ENCODE results near the gene NPEPL1. TPM values are rescaled to one million over a fixed set of nuclear protein-coding genes. Genes with fewer than 3 reads are reported as not detected.
"Not testable (repeated sequence)": the region's sequence is repeated elsewhere in the genome, so short reads cannot be mapped to it uniquely, and the experiment has no call there.

The NPEPL1 gene
- total RNA-seq, 4 donors from 2014 or later, result 21.7 to 37.9 (median 29.7) TPM

GRCh38 chr20:58647796-58648501 lies 44.7 kb upstream of the NPEPL1 start:
- no peak for TF ChIP-seq CTCF (IDR thresholded peaks at IDR 0.05)
- TF ChIP-seq POLR2A (IDR thresholded peaks at IDR 0.05), result no peak
- no peak for DNase-seq (ENCODE audit: low spot score in 2 of 2)
- intact Hi-C loops (cut with DNase I; ENCODE audit: low total_unique reads), result loop anchor here (10.0 kb wide), 1 partner anchor 413 kb away; no protein-coding TSS in a partner anchor
- 48 to 52% methylated on average over 7 to 8 of the region's 12 CpGs for WGBS, 2 donors
- H3K4me3 ChIP-seq (ENCODE audit: low read depth, poor library complexity, severe bottlenecking), result no peak overlapping the region

- 89 to 95% methylated on average over 5 of the region's 6 CpGs for WGBS, 2 donors
- intact Hi-C loops (cut with DNase I; ENCODE audit: low total_unique reads), result loop anchor here (10.0 kb wide), 1 partner anchor 414 kb away; no protein-coding TSS in a partner anchor
- H3K4me3 ChIP-seq (ENCODE audit: low read depth, poor library complexity, severe bottlenecking); DNase-seq (ENCODE audit: low spot score in 2 of 2): not testable (repeated sequence)
Observed at GRCh38 chr20:58648502-58648825, 44.1 kb upstream of the NPEPL1 start.

GRCh38 chr20:58649288-58650180 lies 43.1 kb upstream of the NPEPL1 start:
- intact Hi-C loops (cut with DNase I; ENCODE audit: low total_unique reads), result loop anchor here (10.0 kb wide), 1 partner anchor 415 kb away; no protein-coding TSS in a partner anchor
- WGBS, 2 donors, result 16 to 22% methylated on average over 37 to 61 of the region's 73 CpGs
- TF ChIP-seq POLR2A (IDR thresholded peaks at IDR 0.05) (no peak), CTCF (IDR thresholded peaks at IDR 0.05) (no peak)
- DNase-seq (ENCODE audit: low spot score in 2 of 2), result no peak
- peak overlapping the region; percentile 21 for H3K4me3 ChIP-seq (ENCODE audit: low read depth, poor library complexity, severe bottlenecking)

GRCh38 chr20:58650181-58650775 lies 42.3 kb upstream of the NPEPL1 start:
- 0 to 1% methylated on average over 13 to 44 of the region's 62 CpGs for WGBS, 2 donors
- intact Hi-C loops (cut with DNase I; ENCODE audit: low total_unique reads), result no loop called here

GRCh38 chr20:58650776-58651558 lies 41.6 kb upstream of the NPEPL1 start, which contains the start of gene STX16:
STX16 (plus strand) TSS chr20:58651283; CDS start chr20:58652007, 724 bp downstream.
- H3K4me3 ChIP-seq (ENCODE audit: low read depth, poor library complexity, severe bottlenecking), result peak within 1 kb of the TSS; percentile 97
- 0 to 1% methylated on average over 46 to 47 of the region's 49 CpGs for WGBS, 2 donors
- TF ChIP-seq POLR2A (IDR thresholded peaks at IDR 0.05), result no peak
- peak in 1 of 3 donors; percentile 83 for TF ChIP-seq CTCF (IDR thresholded peaks at IDR 0.05)
- peak; percentile 84 to 98 for DNase-seq (ENCODE audit: low spot score in 2 of 2)
- intact Hi-C loops (cut with DNase I; ENCODE audit: low total_unique reads), result no loop called here

More at GRCh38 chr20:58650181-58650775, 42.3 kb upstream of the NPEPL1 start:
- no peak for TF ChIP-seq CTCF (IDR thresholded peaks at IDR 0.05)
- no peak for TF ChIP-seq POLR2A (IDR thresholded peaks at IDR 0.05)
- peak overlapping the region; percentile 21 for H3K4me3 ChIP-seq (ENCODE audit: low read depth, poor library complexity, severe bottlenecking)
- no peak for DNase-seq (ENCODE audit: low spot score in 2 of 2)
